Colon (tissue), 2 donors: Measurements from ENCODE around the gene LIMS1.
"Not testable (repeated sequence)": the region's sequence is repeated elsewhere in the genome, so short reads cannot be mapped to it uniquely, and the experiment has no call there.

Experiments
- FAIRE-seq: peaks from 2 replicates; lab custom pipeline; 2012; peaks lifted over from hg19 to GRCh38; lab: Jason Lieb, UNC
- donor health status: control.
- donor health status: control.

The LIMS1 gene

DNA sequence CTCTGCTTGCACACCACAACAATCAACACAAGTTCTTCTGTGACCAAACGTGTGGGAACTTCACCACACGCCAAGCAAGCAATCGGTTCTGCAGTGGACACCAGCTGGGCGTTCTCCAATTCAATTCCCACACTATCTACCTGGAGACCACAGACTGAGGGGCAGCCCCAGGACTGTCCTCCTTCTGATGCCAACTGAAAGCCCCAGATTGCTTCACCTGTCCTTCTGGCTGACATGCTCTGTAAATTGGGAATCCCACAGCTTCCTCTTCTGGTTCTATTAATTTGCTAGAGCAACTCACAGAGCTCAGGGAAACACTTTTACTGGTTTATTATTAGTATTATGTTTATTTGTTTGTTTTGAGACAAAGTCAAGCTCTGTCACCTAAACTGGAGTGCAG lies 131.7 kb downstream of the LIMS1 start:
- FAIRE-seq = not testable (repeated sequence)

DNA sequence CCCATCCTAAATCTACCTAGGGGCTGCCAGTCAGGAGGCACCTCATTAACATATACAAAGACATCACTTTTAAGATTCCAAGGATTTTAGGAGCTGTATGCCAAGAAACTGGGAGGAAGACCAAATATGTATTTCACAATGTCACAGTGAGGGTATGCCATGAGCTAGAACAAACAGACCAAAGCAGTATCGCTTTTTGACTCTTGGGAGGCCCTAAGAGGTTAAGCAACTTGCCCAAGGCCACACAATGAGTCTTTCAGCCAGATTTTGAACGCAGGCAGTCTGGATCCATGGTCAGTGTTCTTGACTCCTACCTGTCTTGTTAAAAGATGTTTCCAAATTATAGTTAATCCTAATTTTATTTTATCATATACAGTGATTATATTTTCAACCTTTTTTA lies 132.9 kb downstream of the LIMS1 start:
- not testable (repeated sequence) for FAIRE-seq

DNA sequence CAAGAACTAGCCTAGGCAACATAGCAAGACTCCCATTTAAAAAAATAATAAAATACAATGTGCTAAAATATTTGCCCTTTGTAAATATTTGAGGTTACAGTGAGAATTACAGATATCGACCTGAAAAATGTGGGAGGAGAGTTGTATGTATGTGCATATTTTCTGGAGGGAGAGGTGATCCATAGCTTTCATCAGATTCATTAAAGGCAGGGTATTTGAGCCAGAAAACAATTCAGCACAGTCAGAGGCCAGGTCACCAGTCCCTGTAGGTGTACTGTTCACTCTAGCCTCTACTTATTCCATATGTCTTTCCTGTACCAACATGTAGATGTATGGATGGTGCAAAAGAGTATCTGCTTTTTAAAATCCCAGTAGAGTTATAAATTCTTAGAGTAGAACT lies 136.0 kb downstream of the LIMS1 start:
- not testable (repeated sequence) for FAIRE-seq

DNA sequence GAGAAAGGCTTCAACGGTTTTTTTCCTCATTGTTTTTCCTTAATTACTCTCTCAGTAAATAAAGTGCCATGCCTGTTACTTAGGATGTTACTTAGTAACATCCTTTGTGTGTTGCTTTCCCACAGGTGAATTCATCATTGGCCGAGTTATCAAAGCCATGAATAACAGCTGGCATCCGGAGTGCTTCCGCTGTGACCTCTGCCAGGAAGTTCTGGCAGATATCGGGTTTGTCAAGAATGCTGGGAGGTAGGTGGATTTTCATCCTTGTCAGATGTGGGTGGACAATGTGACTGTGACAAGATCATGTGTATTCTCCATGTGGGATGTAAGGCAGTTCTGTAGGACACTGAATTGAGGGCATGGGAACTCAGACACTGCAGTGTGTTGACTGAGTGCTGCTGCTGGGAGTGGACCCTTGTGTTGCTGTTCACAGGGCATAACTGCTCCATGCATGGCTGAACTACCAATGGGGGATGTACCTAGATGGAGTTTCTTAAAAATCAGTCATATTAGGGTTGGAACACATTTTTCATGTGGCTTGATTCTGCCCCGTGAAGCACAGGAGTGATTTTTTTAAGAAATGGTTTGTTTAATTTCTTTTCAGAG lies 138.0 kb downstream of the LIMS1 start:
- FAIRE-seq = not testable (repeated sequence)

DNA sequence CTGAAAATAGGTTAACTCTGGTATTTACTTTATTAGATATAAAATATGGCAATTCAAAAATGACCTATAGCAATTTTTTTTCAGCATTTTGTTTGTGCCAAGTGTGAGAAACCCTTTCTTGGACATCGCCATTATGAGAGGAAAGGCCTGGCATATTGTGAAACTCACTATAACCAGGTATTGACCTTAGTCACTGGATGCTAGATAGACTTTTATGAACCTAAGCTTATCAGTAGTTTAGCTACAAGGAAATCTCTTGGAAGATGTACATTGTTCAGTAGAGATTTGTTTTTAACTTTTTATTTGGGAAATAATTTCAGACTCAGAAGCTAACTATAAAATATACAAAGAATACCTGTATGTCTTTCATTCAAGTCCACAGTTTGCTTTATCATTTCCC lies 142.3 kb downstream of the LIMS1 start:
- not testable (repeated sequence) for FAIRE-seq

DNA sequence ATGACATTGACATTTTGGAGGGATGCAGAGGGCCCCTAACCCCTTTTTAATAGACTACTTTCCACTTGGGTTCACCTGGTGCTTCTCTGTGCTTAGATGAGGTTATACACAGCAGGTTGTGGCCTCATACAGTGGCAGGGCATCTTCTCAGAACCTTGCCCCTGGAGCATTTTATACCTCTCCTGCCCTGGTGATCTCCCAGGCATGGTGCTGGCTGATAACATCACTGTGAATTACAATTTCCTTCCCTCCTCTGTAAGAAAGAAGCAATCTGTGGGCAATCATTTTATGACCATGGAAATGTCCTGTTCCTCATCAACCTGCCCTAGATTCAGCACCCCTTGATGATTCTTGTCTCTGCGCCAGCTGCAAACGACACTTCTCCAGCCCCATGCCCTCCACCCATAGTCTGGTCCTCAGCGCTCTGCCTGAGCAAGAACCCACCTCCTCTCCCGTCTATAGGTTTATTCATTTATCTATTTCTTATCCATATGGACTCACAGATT lies 143.0 kb downstream of the LIMS1 start:
- FAIRE-seq = not testable (repeated sequence)

DNA sequence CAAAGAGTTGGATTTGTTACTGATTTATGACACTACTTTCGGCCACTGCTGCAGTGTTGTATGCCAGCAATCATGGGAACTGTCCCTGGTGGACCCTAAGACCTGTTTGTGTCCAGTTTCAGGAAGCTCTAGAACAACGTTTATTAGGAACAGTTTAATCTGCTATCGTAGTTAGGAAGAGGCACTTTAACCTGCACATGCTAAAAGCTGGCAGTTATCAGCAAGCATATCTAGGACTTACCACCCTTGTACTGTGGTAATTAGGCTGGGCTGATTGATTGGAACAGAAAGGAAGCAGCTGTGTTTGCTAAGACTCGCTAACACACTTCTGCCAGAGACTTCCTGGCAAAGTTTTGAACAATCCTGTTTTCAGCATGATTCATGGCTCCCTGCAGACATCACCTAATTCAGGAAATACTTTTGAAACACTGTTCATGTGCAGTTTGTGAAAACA lies 144.0 kb downstream of the LIMS1 start:
- not testable (repeated sequence) for FAIRE-seq

DNA sequence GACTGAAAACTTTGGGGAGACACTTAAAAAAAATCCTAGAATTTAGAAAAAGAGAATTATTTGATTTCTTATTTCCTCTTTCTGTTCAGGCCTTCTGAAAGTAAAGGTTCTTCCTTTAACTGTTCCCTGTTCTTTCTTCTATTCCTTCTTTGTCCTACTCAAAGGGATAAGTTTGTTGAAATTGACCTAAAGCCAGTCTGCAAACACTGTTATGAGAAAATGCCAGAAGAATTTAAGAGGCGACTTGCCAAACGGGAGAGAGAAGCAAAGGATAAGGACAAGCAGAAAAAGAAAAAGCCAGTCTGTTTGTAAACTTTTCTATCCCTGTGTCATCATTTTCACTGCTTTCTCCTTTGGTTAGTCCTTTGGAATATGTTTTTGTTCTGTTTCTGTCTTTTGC lies 146.5 kb downstream of the LIMS1 start:
- FAIRE-seq = not testable (repeated sequence)

DNA sequence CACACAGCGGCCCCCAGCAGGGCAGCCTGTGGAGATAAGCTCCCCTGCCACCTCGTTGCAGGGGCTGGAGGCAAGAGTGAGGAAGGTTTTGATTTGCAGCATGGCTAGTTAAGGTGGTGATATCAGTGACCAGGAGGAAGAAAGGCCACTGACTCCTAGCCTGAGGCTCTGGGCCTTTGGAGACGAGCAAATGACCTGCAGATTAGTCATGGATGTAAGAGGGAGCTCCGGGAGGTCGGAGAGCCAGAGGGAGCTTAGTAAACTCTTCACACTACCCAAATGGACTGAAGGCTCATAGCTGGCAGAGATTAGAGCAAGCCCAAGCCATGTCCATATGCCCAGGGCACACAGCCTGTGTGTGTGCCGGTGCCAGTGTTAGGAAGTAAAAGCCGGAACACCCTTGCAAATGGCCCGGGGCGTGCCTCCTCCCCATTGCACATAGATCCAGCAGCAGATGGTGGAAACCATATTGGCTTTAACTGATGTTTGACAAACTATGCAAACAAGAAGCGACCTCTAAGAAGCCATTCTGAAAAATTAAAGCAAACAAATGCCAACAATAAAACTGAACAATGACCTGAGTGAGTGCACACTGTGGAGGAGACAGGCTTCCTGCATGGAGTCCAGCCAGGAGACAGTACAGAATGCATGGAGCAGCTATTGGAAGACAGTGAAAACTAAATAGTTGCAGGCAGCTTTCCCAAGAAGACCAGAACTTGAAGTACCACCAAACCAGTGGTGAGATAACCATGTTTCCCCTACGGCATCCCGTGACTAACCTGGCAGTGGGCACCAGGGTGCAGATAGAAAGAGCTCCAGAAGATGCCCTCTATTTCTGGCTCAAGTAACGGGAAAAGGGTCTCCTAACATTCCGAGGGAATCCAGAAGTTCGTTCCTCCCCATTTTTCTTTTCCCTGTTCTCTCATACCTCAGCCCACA lies 154.8 kb downstream of the LIMS1 start:
- FAIRE-seq = not testable (repeated sequence)

DNA sequence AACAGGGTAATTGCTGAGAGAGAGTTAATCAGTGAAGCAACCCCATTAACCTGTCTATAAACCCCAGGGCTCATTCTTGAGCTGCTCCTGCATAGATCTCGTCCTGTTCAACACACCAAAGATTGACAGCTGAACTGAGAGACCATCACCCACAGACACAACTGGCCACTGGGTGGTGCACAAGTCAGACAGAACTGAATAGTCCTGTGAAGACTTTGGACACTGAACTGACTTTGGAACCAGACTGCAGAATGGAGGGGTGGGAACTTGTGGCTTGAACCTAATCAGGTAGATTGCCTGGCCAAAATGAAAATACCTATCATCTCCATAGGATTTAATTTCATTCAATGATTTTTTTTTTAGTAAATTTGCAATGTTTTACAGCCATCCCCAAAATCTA lies 155.7 kb downstream of the LIMS1 start:
- not testable (repeated sequence) for FAIRE-seq

DNA sequence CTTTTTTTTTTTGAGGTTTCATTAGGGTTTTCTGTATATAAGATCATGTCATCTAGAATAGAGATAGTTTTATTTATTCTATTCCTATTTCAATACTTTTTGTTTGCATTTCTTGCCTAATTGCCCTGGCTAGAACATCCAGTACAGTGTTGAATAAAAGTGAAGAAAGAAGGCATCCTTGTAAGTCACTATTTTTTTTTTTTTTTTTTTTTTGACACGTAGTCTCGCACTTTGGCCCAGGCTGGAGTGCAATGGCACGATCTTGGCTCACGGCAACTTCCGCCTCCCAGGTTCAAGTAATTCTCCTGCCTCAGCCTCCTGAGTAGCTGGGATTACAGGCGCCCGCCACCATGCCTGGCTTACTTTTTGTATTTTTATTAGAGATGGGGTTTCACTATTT lies 157.2 kb downstream of the LIMS1 start:
- no peak for FAIRE-seq

DNA sequence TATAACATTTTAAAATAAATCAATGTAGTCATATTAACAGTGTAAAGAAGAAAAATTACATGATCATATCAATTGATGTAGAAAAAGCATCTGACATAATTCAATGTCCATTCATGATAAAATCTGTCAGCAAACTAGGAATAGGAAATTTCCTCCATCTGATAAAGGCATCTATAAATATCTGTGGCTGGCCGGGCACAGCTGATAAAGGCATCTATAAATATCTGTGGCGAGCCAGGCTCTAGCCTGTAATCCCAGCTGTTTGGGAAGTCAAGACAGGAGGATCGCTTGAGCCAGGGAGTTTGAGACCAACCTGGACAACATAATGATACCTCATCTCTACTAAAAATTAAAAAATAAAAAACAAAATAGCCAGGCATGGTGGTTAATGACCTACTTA lies 166.9 kb downstream of the LIMS1 start:
- FAIRE-seq = no peak

DNA sequence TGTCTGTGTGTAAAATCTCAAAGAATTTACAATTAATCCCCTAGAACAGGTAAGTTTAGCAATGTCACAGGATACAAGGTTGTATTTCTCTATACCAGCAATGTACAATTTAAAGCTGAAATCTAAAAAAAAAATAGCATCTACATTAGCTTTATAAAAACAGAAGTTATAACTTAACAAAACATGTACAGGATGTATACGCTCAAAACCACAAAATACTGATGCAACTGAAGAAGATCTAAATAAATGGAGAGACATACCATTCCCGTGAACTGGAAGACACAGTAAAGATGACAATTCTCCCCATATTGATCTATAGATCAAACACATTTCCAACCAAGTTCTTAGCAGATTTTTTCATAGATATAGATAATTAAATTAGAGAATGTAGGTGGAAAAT lies 167.5 kb downstream of the LIMS1 start:
- peak; percentile 24 for FAIRE-seq

DNA sequence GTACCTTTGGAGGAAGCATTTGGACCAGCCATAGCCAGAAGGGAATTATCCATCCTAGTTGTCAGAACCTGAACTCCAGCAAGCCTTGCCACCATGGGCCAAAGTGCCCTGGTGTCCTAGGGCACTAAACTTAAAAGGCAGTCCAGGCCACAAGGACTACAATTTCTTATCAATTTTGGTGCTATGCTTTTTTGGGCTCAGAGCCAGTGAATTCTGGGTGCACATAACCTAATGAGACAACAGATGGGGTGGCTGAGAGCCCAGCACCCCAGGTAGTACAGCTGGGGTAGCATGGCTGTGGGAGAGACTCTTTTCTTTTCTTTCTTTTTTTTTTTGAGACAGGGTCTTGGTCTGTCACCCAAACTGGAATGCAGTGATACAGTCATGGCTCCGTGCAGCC lies 170.6 kb downstream of the LIMS1 start:
- FAIRE-seq = no peak

DNA sequence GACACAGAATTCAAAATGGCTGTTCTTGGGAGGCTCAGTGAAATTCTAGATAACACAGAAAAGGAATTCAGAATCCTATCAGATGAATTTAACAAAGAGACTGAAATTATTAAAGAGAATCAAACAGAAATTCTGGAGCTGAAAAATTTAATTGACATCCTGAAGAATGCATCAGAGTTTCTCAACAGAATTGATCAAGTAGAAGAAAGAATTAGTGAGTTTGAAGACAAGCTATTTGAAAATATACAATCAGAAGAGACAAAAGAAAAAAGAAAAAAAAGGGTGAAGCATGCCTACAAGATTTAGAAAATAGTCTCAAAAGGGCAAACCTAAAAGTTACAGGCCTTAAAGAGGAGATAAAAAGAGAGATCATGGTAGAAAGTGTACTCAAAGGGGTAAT lies 173.0 kb downstream of the LIMS1 start:
- no peak for FAIRE-seq

DNA sequence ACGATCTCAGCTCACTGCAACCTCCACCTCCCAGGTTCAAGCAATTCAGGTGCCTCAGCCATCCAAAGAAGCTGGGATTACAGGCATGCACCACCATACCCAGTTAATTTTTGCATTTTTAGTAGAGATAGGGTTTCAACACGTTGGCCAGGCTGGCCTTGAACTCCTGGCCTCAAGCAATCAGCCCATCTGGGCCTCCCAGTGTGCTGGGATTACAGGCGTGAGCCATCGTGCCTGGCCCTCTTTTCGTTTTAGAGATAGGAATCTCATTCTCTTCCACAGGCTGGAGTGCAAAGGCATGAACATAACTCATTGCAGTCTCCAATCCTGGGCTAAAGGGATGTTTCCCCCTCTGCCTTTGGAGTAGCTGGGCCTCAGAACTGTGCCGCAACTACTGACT lies 182.7 kb downstream of the LIMS1 start:
- FAIRE-seq = not testable (repeated sequence)

DNA sequence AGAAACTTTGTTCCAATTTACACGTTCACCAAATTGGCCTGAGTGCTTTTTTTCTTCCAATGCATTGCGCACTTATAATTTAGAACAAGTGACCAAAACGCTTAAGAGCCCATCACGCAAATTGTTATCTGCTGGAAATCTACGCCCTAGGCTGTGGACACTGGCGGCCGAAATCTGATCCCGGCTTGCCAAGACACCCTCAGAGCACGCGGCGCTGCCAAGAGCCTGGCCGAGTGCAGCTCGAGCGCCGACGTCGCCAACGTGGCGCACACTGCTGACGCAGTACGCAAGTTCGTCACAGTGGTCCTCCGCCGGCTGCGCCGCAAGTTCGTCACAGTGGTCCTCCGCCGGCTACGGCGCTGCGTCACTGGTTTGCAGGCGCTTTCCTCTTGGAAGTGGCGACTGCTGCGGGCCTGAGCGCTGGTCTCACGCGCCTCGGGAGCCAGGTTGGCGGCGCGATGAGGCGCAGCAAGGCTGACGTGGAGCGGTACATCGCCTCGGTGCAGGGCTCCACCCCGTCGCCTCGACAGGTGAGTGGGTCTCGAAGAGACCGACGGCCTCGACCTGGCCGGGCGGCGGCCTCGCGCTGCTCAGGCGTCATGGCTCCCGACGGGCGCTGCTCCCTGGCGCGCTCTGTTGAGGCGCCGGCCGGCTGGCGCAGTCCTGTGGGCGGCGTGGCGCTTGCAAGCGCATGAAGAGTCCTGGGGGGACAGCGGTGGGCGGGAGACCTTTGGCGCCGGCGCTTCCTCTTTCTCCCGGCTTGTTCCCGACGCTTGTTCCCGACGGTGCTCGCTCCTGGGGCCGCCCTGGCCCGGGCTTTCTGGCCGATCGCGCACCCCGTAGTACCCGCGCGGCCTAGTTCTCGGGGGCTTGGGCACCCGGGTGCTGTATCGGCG lies 185.1 kb downstream of the LIMS1 start, which contains the start of gene RANBP2:
TSS of gene RANBP2 (plus strand) at position 334 of the 896 bp plus-strand sequence. CDS start at position 459, 125 bp downstream.
- no peak for FAIRE-seq

DNA sequence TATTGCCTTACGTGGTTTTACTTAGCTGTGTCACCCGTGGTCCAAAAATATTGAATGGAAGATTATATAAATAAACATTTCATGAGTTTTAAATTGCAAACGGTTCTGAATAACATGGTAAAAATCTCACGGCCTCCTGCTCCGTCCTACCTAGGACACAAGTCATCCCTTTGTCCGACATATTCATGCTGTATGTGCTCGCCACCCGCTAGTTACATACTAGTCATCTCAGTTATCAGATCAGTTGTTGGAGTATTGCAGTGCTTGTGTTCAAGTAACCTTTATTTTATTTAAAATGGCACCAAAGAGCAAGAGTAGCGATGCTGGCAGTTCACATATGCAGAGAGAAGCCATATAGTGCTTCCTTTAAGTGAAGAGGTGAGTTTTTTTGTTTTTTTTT lies 191.8 kb downstream of the LIMS1 start:
- FAIRE-seq = not testable (repeated sequence)

DNA sequence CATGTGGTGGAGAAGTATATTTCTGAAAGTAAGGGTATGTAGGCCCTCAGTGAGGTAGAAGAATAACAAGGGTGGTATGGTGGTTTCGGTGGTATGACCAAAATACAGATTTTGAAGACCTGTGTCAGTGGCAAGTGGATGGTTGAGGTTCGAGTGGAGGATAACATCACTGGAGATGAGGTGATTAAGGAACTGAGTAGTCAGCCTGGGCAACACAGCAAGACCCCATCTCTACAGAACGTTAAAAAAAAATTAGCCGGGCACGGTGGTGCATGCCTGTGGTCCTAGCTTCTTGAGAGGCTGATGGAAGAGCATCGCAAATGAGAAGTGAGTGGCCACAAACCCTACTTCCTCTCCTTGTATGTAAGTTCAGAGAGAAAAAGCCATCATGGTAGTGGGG lies 200.4 kb downstream of the LIMS1 start:
- not testable (repeated sequence) for FAIRE-seq
